Measurements from ENCODE around the gene LRP1B.

DNA sequence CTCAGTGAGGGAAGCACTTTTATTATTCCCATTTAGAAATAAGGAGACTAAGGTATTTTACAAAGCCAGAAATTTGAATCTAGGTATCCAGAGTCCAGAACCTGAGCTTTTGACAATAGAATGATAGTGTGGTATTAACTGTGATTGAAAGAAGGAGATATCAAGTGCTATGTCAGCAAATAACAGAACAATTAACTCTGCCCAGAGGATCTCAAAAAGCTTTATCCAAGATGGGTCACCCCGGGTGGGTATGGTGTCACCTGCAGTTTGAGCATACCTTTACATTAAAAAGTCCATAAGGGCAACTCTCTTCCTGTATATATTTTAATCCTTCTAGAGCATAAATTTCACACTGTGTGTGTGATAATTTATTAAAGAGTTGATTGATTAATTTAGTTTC lies 105.4 kb downstream of the LRP1B start:
- TF ChIP-seq, protein P1, sequence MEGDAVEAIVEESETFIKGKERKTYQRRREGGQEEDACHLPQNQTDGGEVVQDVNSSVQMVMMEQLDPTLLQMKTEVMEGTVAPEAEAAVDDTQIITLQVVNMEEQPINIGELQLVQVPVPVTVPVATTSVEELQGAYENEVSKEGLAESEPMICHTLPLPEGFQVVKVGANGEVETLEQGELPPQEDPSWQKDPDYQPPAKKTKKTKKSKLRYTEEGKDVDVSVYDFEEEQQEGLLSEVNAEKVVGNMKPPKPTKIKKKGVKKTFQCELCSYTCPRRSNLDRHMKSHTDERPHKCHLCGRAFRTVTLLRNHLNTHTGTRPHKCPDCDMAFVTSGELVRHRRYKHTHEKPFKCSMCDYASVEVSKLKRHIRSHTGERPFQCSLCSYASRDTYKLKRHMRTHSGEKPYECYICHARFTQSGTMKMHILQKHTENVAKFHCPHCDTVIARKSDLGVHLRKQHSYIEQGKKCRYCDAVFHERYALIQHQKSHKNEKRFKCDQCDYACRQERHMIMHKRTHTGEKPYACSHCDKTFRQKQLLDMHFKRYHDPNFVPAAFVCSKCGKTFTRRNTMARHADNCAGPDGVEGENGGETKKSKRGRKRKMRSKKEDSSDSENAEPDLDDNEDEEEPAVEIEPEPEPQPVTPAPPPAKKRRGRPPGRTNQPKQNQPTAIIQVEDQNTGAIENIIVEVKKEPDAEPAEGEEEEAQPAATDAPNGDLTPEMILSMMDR (IDR thresholded peaks at IDR 0.05), result no peak
- TF ChIP-seq POLR2A (IDR thresholded peaks at IDR 0.05), result no peak

Measured in right lobe of liver (tissue), 4 donors.